ENCODE data around the gene ATIC.
A peak's percentile ranks its signal among the peaks of the same experiment; 100 is the strongest.

The ATIC gene

GRCh38 chr2:215394102-215394805, 82.4 kb downstream of the ATIC start:
- no peaks in the 10 kb centered on the region for H3K27me3 ChIP-seq (replicated peaks)
- peaks cover 98% of the 10 kb centered on the region for H3K36me3 ChIP-seq (replicated peaks)
- DNase-seq, result peak; percentile 27
- TF ChIP-seq CTCF (IDR thresholded peaks at IDR 0.05; ENCODE audit: low read depth, low read length, missing control alignments), result no peak
- peak overlapping the region; percentile 1 for H3K27ac ChIP-seq
- in situ Hi-C loops (cut with HindIII; ENCODE audit: low pct_ligation_motif_present, low sequenced_read_pairs), result no loop called here
- H3K4me3 ChIP-seq (ENCODE audit: low read depth, low read length), result no peak overlapping the region

- Histone ChIP-seq H3K4me3 (ENCODE audit: low read depth, low read length) (no peak overlapping the region), H3K27ac (no peak overlapping the region), H3K27me3 (replicated peaks) (no peaks in the 10 kb centered on the region), H3K36me3 (replicated peaks) (peaks cover 97% of the 10 kb centered on the region)
- in situ Hi-C loops (cut with HindIII; ENCODE audit: low pct_ligation_motif_present, low sequenced_read_pairs), result no loop called here
- peak; percentile 24 for DNase-seq
- no peak for TF ChIP-seq CTCF (IDR thresholded peaks at IDR 0.05; ENCODE audit: low read depth, low read length, missing control alignments)
These were observed 84.0 kb downstream of the ATIC start for GRCh38 chr2:215395687-215396460.

- in situ Hi-C loops (cut with HindIII; ENCODE audit: low pct_ligation_motif_present, low sequenced_read_pairs), result no loop called here
- no peak for TF ChIP-seq CTCF (IDR thresholded peaks at IDR 0.05; ENCODE audit: low read depth, low read length, missing control alignments)
- Histone ChIP-seq H3K36me3 (replicated peaks) (peaks cover 96% of the 10 kb centered on the region), H3K27me3 (replicated peaks) (no peaks in the 10 kb centered on the region), H3K4me3 (ENCODE audit: low read depth, low read length) (no peak overlapping the region), H3K27ac (peak overlapping the region; percentile 1)
- DNase-seq, result no peak
These were observed 84.9 kb downstream of the ATIC start for GRCh38 chr2:215396595-215397313.

- Histone ChIP-seq H3K4me3 (ENCODE audit: low read depth, low read length) (no peak overlapping the region), H3K36me3 (replicated peaks) (peaks cover 96% of the 10 kb centered on the region), H3K27ac (peak overlapping the region; percentile 35), H3K27me3 (replicated peaks) (no peaks in the 10 kb centered on the region)
- in situ Hi-C loops (cut with HindIII; ENCODE audit: low pct_ligation_motif_present, low sequenced_read_pairs), result no loop called here
- DNase-seq, result peak; percentile 47
- no peak for TF ChIP-seq CTCF (IDR thresholded peaks at IDR 0.05; ENCODE audit: low read depth, low read length, missing control alignments)
These were observed 85.9 kb downstream of the ATIC start for GRCh38 chr2:215397632-215398341.

GRCh38 chr2:215399067-215399716, 87.3 kb downstream of the ATIC start:
- in situ Hi-C loops (cut with HindIII; ENCODE audit: low pct_ligation_motif_present, low sequenced_read_pairs), result no loop called here
- Histone ChIP-seq H3K27ac (peak overlapping the region; percentile 23), H3K4me3 (ENCODE audit: low read depth, low read length) (no peak overlapping the region), H3K36me3 (replicated peaks) (peaks cover 98% of the 10 kb centered on the region), H3K27me3 (replicated peaks) (no peaks in the 10 kb centered on the region)
- peak; percentile 34 for DNase-seq
- no peak for TF ChIP-seq CTCF (IDR thresholded peaks at IDR 0.05; ENCODE audit: low read depth, low read length, missing control alignments)
